Mesothelial cell of epicardium (in vitro differentiated cells): ENCODE measurements around the gene TMEM52. TPM values are rescaled to one million over a fixed set of nuclear protein-coding genes. Genes with fewer than 3 reads are reported as not detected.

ENCODE experiments used
- DNase-seq, 2 experiments: peaks; one replicate each; pipeline ENCODE4 v3.0.0; 2021; ENCODE audit warnings: low spot score in 2 of 2; ENCODE audit not compliant: unreplicated experiment in 2 of 2
- H3K27ac Mint-ChIP-seq: 2 replicates; pipeline ENCODE4 v1.8.0; 2021; ENCODE audit warnings: mixed read lengths
- H3K27me3 Mint-ChIP-seq: 2 replicates; pipeline ENCODE4 v1.8.0; 2021; ENCODE audit warnings: low read depth, mixed read lengths
- H3K36me3 Mint-ChIP-seq: 2 replicates; pipeline ENCODE4 v1.8.0; 2021; ENCODE audit warnings: mixed read lengths
- H3K4me1 Mint-ChIP-seq: 2 replicates; pipeline ENCODE4 v1.8.0; 2021; ENCODE audit warnings: mixed read lengths
- H3K4me3 Mint-ChIP-seq: 2 replicates; pipeline ENCODE4 v1.8.0; 2021; ENCODE audit warnings: mild to moderate bottlenecking, moderate library complexity, mixed read lengths
- H3K9me3 Mint-ChIP-seq: 2 replicates; pipeline ENCODE4 v1.8.0; 2021; ENCODE audit warnings: mixed read lengths
- CTCF ChIP-seq: fragments of 200-600 bp; sonication (generic); IDR thresholded peaks from one replicate; pipeline ENCODE4 v1.5.0; 2021; ENCODE audit warnings: antibody characterized with exemption; ENCODE audit not compliant: unreplicated experiment
- total RNA-seq: library from RNA; stranded (reverse); gene quantifications from 3 replicates; pipeline ENCODE4 v1.2.1, GENCODE V29; 2021

TMEM52 gene
- total RNA-seq, 1 donor from 2014 or later: 2.8 TPM

DNA sequence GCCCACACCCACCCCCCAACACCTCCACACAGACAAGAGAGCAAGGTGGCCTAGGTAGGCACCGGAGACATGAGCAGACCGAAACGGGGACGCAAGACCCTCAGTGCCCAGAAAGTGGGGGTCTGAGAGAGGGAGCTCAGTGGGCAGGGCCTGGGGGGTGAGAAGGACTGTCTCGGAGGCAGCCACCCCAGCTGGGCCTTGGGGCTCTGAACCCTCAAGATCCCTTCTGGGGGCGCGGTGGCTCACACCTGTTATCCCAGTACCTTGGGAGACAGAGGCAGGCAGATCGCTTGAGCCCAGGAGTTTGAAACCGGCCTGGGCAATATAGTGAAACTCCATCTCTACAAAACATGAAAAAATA, 19.1 kb downstream of the TMEM52 start:
- Mint-ChIP-seq H3K9me3 (peaks cover 3% of the 10 kb centered on the region), H3K4me1 (peaks cover 2% of the 10 kb centered on the region), H3K27me3 (peaks cover 6% of the 10 kb centered on the region), H3K36me3 (no peaks in the 10 kb centered on the region), H3K27ac (no peak overlapping the region), H3K4me3 (no peak overlapping the region)
- TF ChIP-seq CTCF: no peak
- DNase-seq: no peak

GRCh38 chr1:1899266-1899966, 19.7 kb downstream of the TMEM52 start:
- Mint-ChIP-seq H3K36me3 (no peaks in the 10 kb centered on the region), H3K4me3 (no peak overlapping the region), H3K9me3 (peaks cover 3% of the 10 kb centered on the region), H3K4me1 (peaks cover 7% of the 10 kb centered on the region), H3K27ac (no peak overlapping the region), H3K27me3 (peaks cover 10% of the 10 kb centered on the region)
- DNase-seq: no peak
- TF ChIP-seq CTCF: no peak

DNA sequence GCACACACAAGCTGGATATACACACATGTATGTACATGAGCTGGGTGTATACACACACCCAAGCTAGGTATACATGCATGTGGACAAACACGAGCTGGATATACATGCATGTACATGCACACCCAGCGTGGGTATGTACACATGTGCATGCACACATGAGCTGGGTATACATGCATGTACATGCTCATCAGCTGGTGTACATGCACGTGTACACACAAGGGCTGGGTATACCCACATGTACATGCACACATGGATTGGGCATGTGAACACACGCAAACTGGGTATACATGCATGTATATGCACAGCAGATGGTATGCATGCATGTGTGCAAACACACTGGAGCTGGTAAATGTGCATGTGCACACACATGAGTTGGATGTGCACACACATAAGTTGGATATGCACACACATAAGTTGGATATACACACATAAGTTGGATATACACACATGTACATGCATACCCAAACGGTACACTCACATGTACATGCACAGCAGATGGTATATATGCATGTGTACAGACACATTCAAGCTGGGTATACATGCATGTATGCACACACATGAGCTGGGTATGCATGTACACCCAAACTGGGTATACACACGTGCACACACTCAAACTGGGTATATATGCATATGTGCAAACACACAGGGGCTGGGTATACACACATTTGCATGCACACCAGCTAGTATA, 20.7 kb downstream of the TMEM52 start:
- H3K27ac Mint-ChIP-seq: no peak overlapping the region

GRCh38 chr1:1895456-1896336, 23.4 kb downstream of the TMEM52 start:
- H3K27me3 Mint-ChIP-seq: peaks cover 10% of the 10 kb centered on the region
- H3K4me3 Mint-ChIP-seq: no peak overlapping the region
- no peak for DNase-seq
- H3K9me3 Mint-ChIP-seq: no peaks in the 10 kb centered on the region
- peaks cover 17% of the 10 kb centered on the region for H3K4me1 Mint-ChIP-seq
- H3K27ac Mint-ChIP-seq: no peak overlapping the region
- no peaks in the 10 kb centered on the region for H3K36me3 Mint-ChIP-seq
- no peak for TF ChIP-seq CTCF

More for the DNA sequence above, 20.7 kb downstream of the TMEM52 start:
- Mint-ChIP-seq H3K36me3 (no peaks in the 10 kb centered on the region), H3K4me3 (no peak overlapping the region), H3K4me1 (peaks cover 8% of the 10 kb centered on the region), H3K9me3 (peaks cover 3% of the 10 kb centered on the region), H3K27me3 (peaks cover 10% of the 10 kb centered on the region)
- no peak for TF ChIP-seq CTCF
- no peak for DNase-seq

DNA sequence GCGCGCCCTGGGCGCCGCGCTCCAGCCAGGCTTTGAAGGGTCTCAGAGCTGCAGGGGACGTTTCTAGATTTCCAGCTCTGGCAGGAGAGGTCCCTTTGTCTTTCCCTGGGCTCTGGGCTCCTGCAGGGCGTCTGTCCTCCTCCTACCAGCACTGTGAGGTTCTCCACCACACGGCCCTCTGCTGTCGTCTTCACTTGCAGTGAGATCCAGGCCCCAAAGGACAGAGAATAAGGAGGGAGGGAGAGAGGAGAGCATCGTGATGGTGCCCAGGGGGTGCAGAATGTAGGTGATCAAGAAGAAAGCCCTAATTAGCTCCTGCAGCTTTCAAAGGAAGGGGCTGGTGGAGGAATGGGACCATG, 24.0 kb downstream of the TMEM52 start:
- Mint-ChIP-seq H3K9me3 (no peaks in the 10 kb centered on the region), H3K27ac (no peak overlapping the region), H3K4me1 (peaks cover 17% of the 10 kb centered on the region), H3K36me3 (no peaks in the 10 kb centered on the region), H3K4me3 (peak overlapping the region; percentile 21), H3K27me3 (peaks cover 10% of the 10 kb centered on the region)
- TF ChIP-seq CTCF: no peak
- DNase-seq: no peak
